GM12865 (cell line): ENCODE data around the gene ADAMTS14.

Source experiments
- DNase-seq: peaks from one replicate; pipeline ENCODE4 v3.0.0; 2010; ENCODE audit warnings: low read depth
- H3K4me3 ChIP-seq: 2 replicates; pipeline ENCODE4 v1.5.1; 2011; ENCODE audit warnings: mild to moderate bottlenecking, low read depth, low read length, control low read depth
- CTCF ChIP-seq: IDR thresholded peaks from 2 replicates; pipeline ENCODE4 v1.5.1; 2011; ENCODE audit warnings: low read length, control low read depth, low read depth, inconsistent platforms; ENCODE audit not compliant: insufficient read depth; ENCODE audit errors: missing control alignments

The ADAMTS14 gene

DNA sequence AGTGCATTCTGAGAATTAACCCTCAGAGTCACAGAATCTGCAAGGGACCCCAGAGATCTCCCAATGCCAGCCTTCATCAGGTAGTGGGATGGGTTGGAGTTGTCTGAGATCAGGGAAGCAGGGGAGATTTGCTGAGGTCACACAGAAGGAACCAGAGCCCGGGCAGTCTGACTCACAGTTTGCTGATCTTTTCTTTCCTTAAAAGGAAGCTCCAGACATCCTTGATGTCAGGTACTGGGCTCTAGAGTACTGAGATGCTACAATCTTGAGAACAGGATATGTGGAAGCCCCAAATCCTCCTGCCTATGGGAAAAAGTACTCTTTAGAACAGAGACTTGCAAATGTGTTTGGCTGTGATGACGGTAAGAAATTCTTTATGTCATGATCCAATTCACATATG lies 112.2 kb downstream of the ADAMTS14 start:
- H3K4me3 ChIP-seq = no peak overlapping the region
- no peak for TF ChIP-seq CTCF
- DNase-seq = no peak

- no peak for DNase-seq
- H3K4me3 ChIP-seq = no peak within 1 kb of the TSS
- TF ChIP-seq CTCF = no peak
These were observed 112.9 kb downstream of the ADAMTS14 start, which contains the start of gene TBATA for GRCh38 chr10:70785190-70785589. TBATA (minus strand) TSS chr10:70785377; CDS start chr10:70783379, 1,998 bp downstream.

DNA sequence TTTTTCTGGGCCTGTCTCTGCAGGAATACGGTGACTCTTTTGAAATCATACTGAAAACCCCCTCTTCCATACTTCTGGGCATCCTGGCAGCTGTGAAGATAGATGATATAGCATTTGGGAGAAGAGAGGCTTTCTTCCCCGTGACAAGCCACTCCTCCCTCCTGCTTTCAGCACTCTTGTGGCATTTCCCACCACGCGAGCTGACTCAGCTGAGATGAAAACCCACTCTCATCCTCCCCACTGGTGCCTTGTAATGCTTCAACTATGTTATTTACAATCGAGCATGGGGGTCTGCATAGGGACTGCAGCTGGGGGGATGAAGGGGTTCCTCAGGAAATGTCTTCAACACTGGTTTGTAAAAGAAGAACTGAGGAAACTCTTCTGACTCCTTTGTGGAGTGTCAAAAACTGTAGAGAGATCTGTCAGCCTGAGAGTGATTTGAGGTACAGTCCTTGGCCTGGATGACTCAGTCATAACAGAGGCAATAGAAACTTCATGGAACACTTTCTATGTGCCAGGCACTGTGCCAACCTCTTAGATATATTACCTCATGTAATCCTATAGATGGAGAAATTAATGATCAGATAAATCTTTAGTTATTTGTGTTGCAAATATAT lies 114.6 kb downstream of the ADAMTS14 start:
- H3K4me3 ChIP-seq = no peak overlapping the region
- no peak for TF ChIP-seq CTCF
- DNase-seq = no peak

DNA sequence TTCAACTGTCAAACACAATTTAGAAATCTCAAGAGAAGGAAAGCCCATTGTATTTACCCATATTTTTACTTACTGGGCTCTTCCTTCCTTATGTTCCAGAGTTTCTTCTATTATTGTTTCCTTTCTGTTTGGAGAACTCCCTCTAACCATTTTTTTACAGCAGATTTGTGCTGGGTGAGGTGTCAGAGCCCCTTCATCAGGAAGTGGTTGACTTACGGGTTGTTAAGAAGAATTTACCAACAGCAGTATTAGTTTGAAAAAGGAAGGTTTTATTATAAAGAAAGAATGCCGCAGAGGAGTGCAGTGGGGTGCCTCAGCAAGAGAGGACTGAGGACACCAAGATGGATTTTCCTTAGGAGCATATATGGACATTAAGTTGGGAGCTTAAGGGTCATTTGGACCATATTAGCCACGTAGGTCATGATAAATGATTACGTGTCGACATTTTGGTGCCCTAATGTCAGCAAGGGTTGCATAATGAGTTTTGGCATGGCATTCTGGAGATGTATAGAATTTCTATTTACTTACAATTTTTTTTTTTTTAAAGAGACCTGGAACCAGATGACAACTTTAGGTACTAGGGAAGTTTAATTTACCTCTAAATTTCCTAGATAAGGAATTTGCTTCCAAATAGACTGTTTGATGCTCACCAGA lies 119.2 kb downstream of the ADAMTS14 start:
- DNase-seq = no peak
- H3K4me3 ChIP-seq = no peak overlapping the region
- no peak for TF ChIP-seq CTCF

- DNase-seq = no peak
- no peak overlapping the region for H3K4me3 ChIP-seq
- TF ChIP-seq CTCF = no peak
These were observed 123.3 kb downstream of the ADAMTS14 start for GRCh38 chr10:70795613-70796012.

GRCh38 chr10:70797840-70798239 lies 125.5 kb downstream of the ADAMTS14 start:
- DNase-seq = no peak
- H3K4me3 ChIP-seq = no peak overlapping the region
- no peak for TF ChIP-seq CTCF

- H3K4me3 ChIP-seq = no peak overlapping the region
- no peak for DNase-seq
- no peak for TF ChIP-seq CTCF
These were observed 126.8 kb downstream of the ADAMTS14 start for GRCh38 chr10:70799124-70799523.
